K562 (cell line): ENCODE results near the gene UCP3. TPM values are rescaled to one million over a fixed set of nuclear protein-coding genes. Genes with fewer than 3 reads are reported as not detected.
A peak's percentile ranks its signal among the peaks of the same experiment; 100 is the strongest.

ENCODE experiments used
- ATAC-seq: fragments of 200-7000 bp; cut with Tn5 transposase; 3 replicates; pipeline ENCODE4 v1.9.1; 2020; ENCODE audit warnings: moderate library complexity
- BruUV-seq: library from RNA; stranded (reverse); fragments of 400-500 nt; replicated peaks from 2 replicates; lab custom pipeline; 2021; lab: Mats Ljungman, UMichigan
- CTCF ChIA-PET: fragments of 300-600 bp; formaldehyde crosslinking; extraction: SDS; loops from one replicate; lab custom pipeline; 2021; ENCODE audit warnings: low intra/inter-chr PET ratio; lab: Yijun Ruan, JAX
- POLR2A ChIA-PET: fragments of 300-600, 350-650 bp; sonication (Branson Sonifier 250); formaldehyde crosslinking; extraction: SDS; loops from one replicate; lab custom pipeline; 2021; ENCODE audit warnings: antibody characterized with exemption, inconsistent platforms; lab: Yijun Ruan, JAX
- DNase-seq, 4 experiments: peaks; one replicate each; pipeline versions ENCODE4 v3.0.0 to v3.0.0-alpha.2; 2011 to 2018; ENCODE audit warnings: low spot score in 3 of 4, mixed read lengths in 3 of 4; ENCODE audit errors: extremely low read depth in 1 of 4
- FAIRE-seq: peaks from 2 replicates; lab custom pipeline; 2011; peaks lifted over from hg19 to GRCh38; lab: Jason Lieb, UNC
- H2AFZ ChIP-seq: 2 replicates; pipeline ENCODE4 v1.6.0; 2011; ENCODE audit warnings: low read depth, low read length, control low read depth, inconsistent platforms
- H3K27ac ChIP-seq: fragments of 200-600 bp; 3 replicates; pipeline ENCODE4 v1.8.0; 2011; ENCODE audit warnings: low read depth, mild to moderate bottlenecking, control low read depth, inconsistent platforms, low read length, moderate library complexity, mixed read lengths; ENCODE audit errors: extremely low read depth
- H3K27me3 ChIP-seq, 2 experiments: fragments of 300-600 bp in 1 of 2; 2 replicates in 1 of 2; 3 replicates in 1 of 2; pipeline versions ENCODE4 v1.6.0 to v1.8.0; 2011; ENCODE audit warnings: inconsistent platforms in 2 of 2, low read length in 2 of 2, mild to moderate bottlenecking in 1 of 2, mixed read lengths in 1 of 2, moderate library complexity in 1 of 2; ENCODE audit not compliant: control insufficient read depth in 2 of 2, insufficient read depth in 2 of 2
- H3K36me3 ChIP-seq: fragments of 300-600 bp; 3 replicates; pipeline ENCODE4 v1.8.0; 2011; ENCODE audit warnings: mild to moderate bottlenecking, low read length, inconsistent platforms; ENCODE audit not compliant: control insufficient read depth, insufficient read depth
- H3K4me1 ChIP-seq, 2 experiments: fragments of 200-600 bp in 1 of 2; replicated peaks in 1 of 2; 2 replicates in 1 of 2; 3 replicates in 1 of 2; pipeline versions ENCODE4 v1.5.1 to v1.8.0; 2011; ENCODE audit warnings: inconsistent platforms in 2 of 2, low read length in 2 of 2, mild to moderate bottlenecking in 1 of 2, mixed read lengths in 1 of 2, moderate library complexity in 1 of 2; ENCODE audit not compliant: control insufficient read depth in 2 of 2, insufficient read depth in 2 of 2
- H3K4me2 ChIP-seq: 2 replicates; pipeline ENCODE4 v1.6.1; 2011; ENCODE audit warnings: low read length, control low read depth, inconsistent platforms, mixed read lengths; ENCODE audit not compliant: insufficient read depth
- H3K4me3 ChIP-seq: fragments of 200-600 bp; sonication (generic), shearing (Covaris generic); 2 replicates; pipeline ENCODE4 v1.5.1; 2016; ENCODE audit warnings: control low read depth, inconsistent platforms
- H3K79me2 ChIP-seq: fragments of 200-600 bp; 3 replicates; pipeline ENCODE4 v1.8.0; 2011; ENCODE audit warnings: low read length, inconsistent platforms; ENCODE audit not compliant: control insufficient read depth, insufficient read depth
- H3K9ac ChIP-seq, 2 experiments: 2 replicates each; pipeline versions ENCODE4 v1.6.0 to v1.6.1; 2011; ENCODE audit warnings: low read depth in 2 of 2, low read length in 2 of 2, control low read depth in 1 of 2, inconsistent platforms in 1 of 2, mild to moderate bottlenecking in 1 of 2, mixed read lengths in 1 of 2; ENCODE audit not compliant: insufficient read depth in 1 of 2
- H3K9me1 ChIP-seq: one replicate; pipeline ENCODE4 v1.6.0; 2011; ENCODE audit warnings: inconsistent platforms, mild to moderate bottlenecking, low read length, moderate library complexity; ENCODE audit not compliant: control insufficient read depth, insufficient read depth
- H3K9me3 ChIP-seq: replicated peaks from 2 replicates; pipeline ENCODE4 v1.5.1; 2011; ENCODE audit warnings: low read depth, low read length, inconsistent platforms; ENCODE audit not compliant: control insufficient read depth, insufficient read depth
- H4K20me1 ChIP-seq: replicated peaks from 2 replicates; pipeline ENCODE4 v1.6.1; 2011; ENCODE audit warnings: low read length, inconsistent platforms, mixed read lengths; ENCODE audit not compliant: control insufficient read depth, insufficient read depth
- FOXA1 ChIP-seq: fragments of 450-650 bp; IDR thresholded peaks from 2 replicates; pipeline ENCODE4 v1.6.1; 2016; ENCODE audit warnings: mild to moderate bottlenecking, borderline replicate concordance
- HMGN3 ChIP-seq: IDR thresholded peaks from 2 replicates; pipeline ENCODE4 v1.6.1; 2011; ENCODE audit warnings: borderline replicate concordance, low read depth, mild to moderate bottlenecking, mixed read lengths, low read length; ENCODE audit not compliant: insufficient read length; ENCODE audit errors: extremely low read depth
- LEF1 ChIP-seq: fragments of 450-650 bp; IDR thresholded peaks from 2 replicates; pipeline ENCODE4 v1.6.1; 2016; ENCODE audit warnings: mild to moderate bottlenecking
- MTA3 ChIP-seq: fragments of 450-650 bp; formaldehyde crosslinking; IDR thresholded peaks from 2 replicates; pipeline ENCODE4 v1.6.1; 2017; ENCODE audit warnings: mild to moderate bottlenecking, borderline replicate concordance
- NELFE ChIP-seq: IDR thresholded peaks from 2 replicates; pipeline ENCODE4 v1.6.1; 2011; ENCODE audit warnings: mild to moderate bottlenecking; ENCODE audit not compliant: insufficient read depth, insufficient read length
- NEUROD1 ChIP-seq: fragments of 150-350 bp; IDR thresholded peaks from 2 replicates; pipeline ENCODE4 v1.6.1; 2014; ENCODE audit warnings: borderline replicate concordance, low read length, low read depth; ENCODE audit not compliant: partially characterized antibody
- RNF2 ChIP-seq: sonication (generic); IDR thresholded peaks from 2 replicates; pipeline ENCODE4 v1.6.1; 2016
- SMARCC2 ChIP-seq: fragments of 450-650 bp; IDR thresholded peaks from 2 replicates; pipeline ENCODE4 v1.6.1; 2017; ENCODE audit warnings: antibody characterized with exemption, moderate library complexity, mild to moderate bottlenecking, low read depth
- SNIP1 ChIP-seq: fragments of 450-650 bp; IDR thresholded peaks from 2 replicates; pipeline ENCODE4 v1.7.1; 2017; ENCODE audit warnings: low read depth, mild to moderate bottlenecking
- ZBTB7A ChIP-seq: IDR thresholded peaks from 2 replicates; pipeline ENCODE4 v1.6.1; 2011; ENCODE audit warnings: low read depth, mild to moderate bottlenecking, low read length, moderate library complexity, borderline replicate concordance; ENCODE audit not compliant: control insufficient read depth
- ZNF384 ChIP-seq: IDR thresholded peaks from 2 replicates; pipeline ENCODE4 v1.6.1; 2012; ENCODE audit warnings: low read depth, low read length, improper control_type of control experiment
- ZNF584 ChIP-seq: fragments of 200-800 bp; sonication (Bioruptor generic); IDR thresholded peaks from 2 replicates; pipeline ENCODE4 v1.6.1; 2016; ENCODE audit warnings: low read depth, mild to moderate bottlenecking, missing genetic modification characterization, missing compliant biosample characterization
- ZNF766 ChIP-seq: fragments of 200-800 bp; sonication (Bioruptor generic); conservative IDR thresholded peaks from 2 replicates; pipeline ENCODE4 v1.6.1; 2016; ENCODE audit warnings: missing genetic modification characterization, missing compliant biosample characterization
- WGBS: fragments of 100-300 bp; shearing (Covaris generic); methylation state at CpG from one replicate; pipeline ENCODE4 v1.1.6; 2016; ENCODE audit warnings: low coverage, mixed read lengths; ENCODE audit not compliant: insufficient coverage; ENCODE audit errors: missing lambda C conversion rate; 5-methylcytosine and 5-hydroxymethylcytosine counted together
- in situ Hi-C: fragments of 300-500 bp; cut with MboI; formaldehyde crosslinking; loops from 4 replicates; pipeline ENCODE4 v1.15.0; 2018; ENCODE audit warnings: inconsistent platforms, mixed read lengths
- intact Hi-C: fragments of 100-400 bp; cut with micrococcal nuclease; formaldehyde crosslinking; loops from 2 replicates; pipeline ENCODE4 v1.14.2; 2022
- polyA plus RNA-seq, 8 experiments: library from polyadenylated mRNA; depleted of rRNA in 4 of 8; stranded (reverse) in 5 of 8; unstranded in 3 of 8; fragments of >200 nt; fragmentation: Nextera tagmentation in 2 of 8; fragmentation: Illumina TruSeq in 1 of 8; extraction: Ambion mirVana in 2 of 8; extraction: Trizol in 1 of 8; gene quantifications; 2 replicates each; pipeline versions ENCODE4 v1.2.1 to v1.2.3, GENCODE V29; 2011 to 2014; ENCODE audit warnings: inconsistent platforms in 1 of 8, missing spikeins in 1 of 8
- total RNA-seq, 7 experiments: library from RNA; depleted of rRNA in 6 of 7; stranded (reverse); fragments of >200 nt in 6 of 7; fragmentation: Illumina TruSeq in 2 of 7; extraction: Trizol in 2 of 7; gene quantifications; 2 replicates each; pipeline versions ENCODE4 v1.2.1 to v1.2.3, GENCODE V29; 2011 to 2021; ENCODE audit warnings: low replicate concordance in 1 of 7
- TF ChIP-seq, protein P1 (sequence below): fragments of 250-450 bp; sonication (Bioruptor Pico); IDR thresholded peaks from 2 replicates; pipeline ENCODE4 v1.5.0; 2020; ENCODE audit warnings: mild to moderate bottlenecking, borderline replicate concordance
- TF ChIP-seq, protein P2 (sequence below): fragments of 450-650 bp; IDR thresholded peaks from 2 replicates; pipeline ENCODE4 v1.6.1; 2018; ENCODE audit warnings: mild to moderate bottlenecking, low read depth; ENCODE audit not compliant: partially characterized antibody
- TF ChIP-seq, protein P3 (sequence below): fragments of 450-650 bp; IDR thresholded peaks from 2 replicates; pipeline ENCODE4 v1.6.1; 2016; ENCODE audit warnings: low read depth, mild to moderate bottlenecking, moderate library complexity

The UCP3 gene
- total and polyA plus RNA-seq, 9 of the 15 experiments (the other 6 are each of a cell fraction or from before 2014, with no cell fraction given) = 0.05 to 0.65 (median 0.25) TPM; not detected in 2

DNA sequence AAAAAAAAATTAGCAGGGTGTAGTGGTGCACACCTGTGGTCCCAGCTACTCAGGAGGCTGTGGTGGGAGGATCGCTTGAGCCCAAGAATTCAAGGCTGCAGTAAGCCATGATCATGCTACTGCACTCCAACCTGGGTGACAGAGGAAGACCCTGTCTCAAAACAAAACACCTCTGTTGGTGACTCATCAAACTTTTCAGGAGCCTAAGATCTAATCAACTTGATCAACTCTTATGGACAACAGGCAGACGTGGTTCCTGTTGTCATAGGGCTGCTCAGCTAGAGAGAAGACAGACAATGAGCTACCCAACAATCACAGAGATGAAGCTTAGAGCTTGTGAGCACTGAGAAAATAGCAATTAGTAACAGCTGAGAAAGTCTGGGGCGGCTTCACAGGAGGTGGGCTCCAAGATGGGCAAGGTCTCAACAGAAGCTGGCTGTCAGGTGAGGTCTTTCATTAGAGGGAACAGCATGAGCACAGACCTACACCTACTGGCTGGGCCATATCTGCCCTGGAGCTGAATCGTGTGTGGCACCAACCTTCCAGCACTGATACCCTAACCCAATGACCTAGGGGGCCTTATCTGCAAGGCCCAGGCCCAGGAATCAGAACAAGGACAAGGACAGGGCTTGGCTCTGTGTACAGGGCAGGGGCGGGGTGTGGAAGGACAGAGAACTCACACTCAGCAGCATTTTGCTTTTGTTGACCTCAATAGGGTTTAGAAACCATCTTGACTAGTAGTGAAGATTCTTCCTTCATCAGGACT lies 7.2 kb upstream of the UCP3 start (continued):
- TF ChIP-seq ZNF766 (CRISPR knock-in tag) (peak; percentile 70; the same call in 1 of the 2 replicates), ZBTB7A (peak; percentile 71; the same call in 1 of the 2 replicates), SMARCC2 (peak; percentile 65), HMGN3 (peak; percentile 66), NEUROD1 (peak; percentile 44), LEF1 (0 out of 2 replicates have a peak, but pooled peaks have one; percentile 29)
- TF ChIP-seq, all 486 proteins: peak for 91

DNA sequence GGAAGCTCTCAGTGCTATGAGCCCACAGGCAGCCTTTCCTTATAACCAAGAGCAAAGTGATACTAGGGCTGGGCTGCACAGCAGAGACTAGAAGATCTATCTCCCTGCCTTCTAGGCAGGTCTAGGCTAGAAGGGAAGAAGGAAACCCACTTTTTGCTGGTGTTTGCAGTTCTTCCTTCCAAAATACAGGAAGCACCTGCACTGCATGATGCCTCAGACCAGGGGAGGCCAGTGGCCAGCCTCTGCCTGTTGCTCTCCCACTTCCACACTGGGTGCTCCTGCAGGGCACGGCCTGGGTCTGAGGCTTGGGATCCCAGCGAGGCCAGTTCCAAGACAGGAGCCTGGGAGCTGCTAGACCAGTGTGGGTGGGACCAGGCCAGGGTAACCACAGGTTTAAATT lies 6.0 kb upstream of the UCP3 start:
- peaks cover 5% of the 10 kb centered on the region for H3K9me1 ChIP-seq
- TF ChIP-seq SNIP1 (no peak), ZNF384 (no peak), MTA3 (no peak), RNF2 (no peak), ZNF584 (no peak), FOXA1 (no peak), NELFE (no peak)
- TF ChIP-seq, protein P1, sequence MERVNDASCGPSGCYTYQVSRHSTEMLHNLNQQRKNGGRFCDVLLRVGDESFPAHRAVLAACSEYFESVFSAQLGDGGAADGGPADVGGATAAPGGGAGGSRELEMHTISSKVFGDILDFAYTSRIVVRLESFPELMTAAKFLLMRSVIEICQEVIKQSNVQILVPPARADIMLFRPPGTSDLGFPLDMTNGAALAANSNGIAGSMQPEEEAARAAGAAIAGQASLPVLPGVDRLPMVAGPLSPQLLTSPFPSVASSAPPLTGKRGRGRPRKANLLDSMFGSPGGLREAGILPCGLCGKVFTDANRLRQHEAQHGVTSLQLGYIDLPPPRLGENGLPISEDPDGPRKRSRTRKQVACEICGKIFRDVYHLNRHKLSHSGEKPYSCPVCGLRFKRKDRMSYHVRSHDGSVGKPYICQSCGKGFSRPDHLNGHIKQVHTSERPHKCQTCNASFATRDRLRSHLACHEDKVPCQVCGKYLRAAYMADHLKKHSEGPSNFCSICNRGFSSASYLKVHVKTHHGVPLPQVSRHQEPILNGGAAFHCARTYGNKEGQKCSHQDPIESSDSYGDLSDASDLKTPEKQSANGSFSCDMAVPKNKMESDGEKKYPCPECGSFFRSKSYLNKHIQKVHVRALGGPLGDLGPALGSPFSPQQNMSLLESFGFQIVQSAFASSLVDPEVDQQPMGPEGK (CRISPR knock-in tag) = no peak
- TF ChIP-seq, protein P2, sequence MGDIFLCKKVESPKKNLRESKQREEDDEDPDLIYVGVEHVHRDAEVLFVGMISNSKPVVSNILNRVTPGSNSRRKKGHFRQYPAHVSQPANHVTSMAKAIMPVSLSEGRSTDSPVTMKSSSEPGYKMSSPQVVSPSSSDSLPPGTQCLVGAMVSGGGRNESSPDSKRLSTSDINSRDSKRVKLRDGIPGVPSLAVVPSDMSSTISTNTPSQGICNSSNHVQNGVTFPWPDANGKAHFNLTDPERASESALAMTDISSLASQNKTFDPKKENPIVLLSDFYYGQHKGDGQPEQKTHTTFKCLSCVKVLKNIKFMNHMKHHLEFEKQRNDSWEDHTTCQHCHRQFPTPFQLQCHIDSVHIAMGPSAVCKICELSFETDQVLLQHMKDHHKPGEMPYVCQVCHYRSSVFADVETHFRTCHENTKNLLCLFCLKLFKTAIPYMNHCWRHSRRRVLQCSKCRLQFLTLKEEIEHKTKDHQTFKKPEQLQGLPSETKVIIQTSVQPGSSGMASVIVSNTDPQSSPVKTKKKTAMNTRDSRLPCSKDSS = no peak
- TF ChIP-seq, protein P3, sequence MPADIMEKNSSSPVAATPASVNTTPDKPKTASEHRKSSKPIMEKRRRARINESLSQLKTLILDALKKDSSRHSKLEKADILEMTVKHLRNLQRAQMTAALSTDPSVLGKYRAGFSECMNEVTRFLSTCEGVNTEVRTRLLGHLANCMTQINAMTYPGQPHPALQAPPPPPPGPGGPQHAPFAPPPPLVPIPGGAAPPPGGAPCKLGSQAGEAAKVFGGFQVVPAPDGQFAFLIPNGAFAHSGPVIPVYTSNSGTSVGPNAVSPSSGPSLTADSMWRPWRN = no peak

More for the DNA sequence above, 6.0 kb upstream of the UCP3 start:
- BruUV-seq = no TSS peak
- H4K20me1 ChIP-seq = peaks cover 6% of the 10 kb centered on the region
- H3K36me3 ChIP-seq = no peaks in the 10 kb centered on the region; the same call in 2 of the 3 replicates
- no peaks in the 10 kb centered on the region for H3K27me3 ChIP-seq
- CTCF ChIA-PET = no interaction called here
- FAIRE-seq = no peak
- no peak overlapping the region for H3K4me2 ChIP-seq
- H2AFZ ChIP-seq = no peak overlapping the region
- intact Hi-C loops (loop anchor here (5.0 kb wide), 1 partner anchor 72 kb away; no protein-coding TSS in a partner anchor), in situ Hi-C loops (no loop called here)
- H3K79me2 ChIP-seq = no peaks in the 10 kb centered on the region
- H3K9ac ChIP-seq = peak overlapping the region in 1 of 2 experiments; percentile 23; a peak in 1 of 4 replicates
- H3K4me3 ChIP-seq = no peak overlapping the region
- no peaks in the 10 kb centered on the region for H3K9me3 ChIP-seq
- POLR2A ChIA-PET = interaction anchor here (0.8 to 1.4 kb wide), 2 partner anchors 14 kb away, joined by 3 to 4 read pairs; no protein-coding TSS in a partner anchor
- DNase-seq = no peak
- no peak for ATAC-seq
- peaks cover 52 to 57% of the 10 kb centered on the region in 2 experiments for H3K4me1 ChIP-seq
- WGBS = 93% methylated on average over 2 of the region's 2 CpGs
- no peak overlapping the region for H3K27ac ChIP-seq
